ENCODE results near the gene DMGDH.

DMGDH gene

DNA sequence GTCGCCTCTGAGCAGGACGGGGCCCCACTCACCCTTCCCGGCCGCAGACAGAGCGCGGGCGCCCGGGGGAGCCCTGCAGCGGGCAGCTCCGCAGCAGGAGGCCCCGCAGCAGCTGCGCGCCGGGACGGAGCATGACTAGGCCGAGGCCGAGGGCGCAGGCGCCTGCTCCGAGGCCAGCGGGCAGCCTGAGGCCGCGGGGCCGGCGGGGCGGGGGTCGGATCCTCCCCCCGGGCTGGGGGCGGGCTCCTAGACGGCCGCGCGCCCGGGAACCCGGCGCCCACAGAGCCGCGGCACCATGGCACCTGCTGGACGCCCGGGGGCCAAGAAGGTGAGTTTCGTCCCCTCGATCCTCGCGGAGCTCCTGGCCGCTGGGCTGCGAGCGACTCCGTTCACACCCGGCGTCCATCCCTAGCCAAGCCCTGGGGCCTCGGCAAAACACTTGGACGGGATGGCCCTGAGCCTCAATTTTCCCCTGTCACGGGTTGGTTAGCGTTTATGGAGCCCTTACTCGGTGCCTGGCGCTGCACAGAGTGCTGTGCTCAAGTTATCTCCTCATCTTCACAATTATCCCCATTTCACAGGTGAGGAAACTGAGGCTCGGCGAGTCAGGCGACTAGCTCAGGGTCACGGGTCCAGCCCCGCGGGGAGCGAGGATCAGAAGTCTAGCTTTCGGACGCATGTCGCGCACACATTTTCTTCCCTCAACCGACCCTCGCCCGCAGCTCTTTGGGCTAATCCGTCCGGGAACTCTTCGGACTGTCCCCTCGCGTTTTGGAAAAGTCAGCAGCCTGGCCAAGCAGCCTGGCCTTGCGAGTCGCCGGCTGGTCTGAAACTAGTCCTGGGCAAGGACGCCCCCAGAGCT lies at the start of gene DMGDH, which contains the start of gene BHMT2:
Gene DMGDH (minus strand): TSS at position 187 of the 862 bp plus-strand sequence. CDS start 54 bp downstream, at position 133.
Gene BHMT2 (plus strand): TSS at position 280 of the 862 bp plus-strand sequence. CDS start 16 bp downstream, at position 296.
- no peak for DNase-seq

DNA sequence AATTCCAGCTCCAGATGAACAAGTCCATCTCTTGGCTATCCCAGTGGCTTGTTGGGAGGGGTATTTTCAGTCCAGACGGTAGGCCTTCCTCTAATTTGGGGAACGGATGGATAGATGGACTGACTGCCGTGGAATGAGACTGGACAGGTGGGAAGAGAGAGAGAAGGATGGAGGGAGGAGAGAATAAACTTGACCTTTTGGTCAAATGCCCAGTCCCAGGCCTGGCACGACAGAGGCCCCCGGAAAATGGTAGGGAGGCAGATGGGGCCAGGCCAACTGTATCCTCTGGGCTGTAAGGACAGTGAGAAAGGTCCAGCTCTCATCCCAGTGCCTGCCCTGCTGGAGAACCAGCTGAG lies 43.2 kb upstream of the DMGDH start:
- DNase-seq, result no peak

DNA sequence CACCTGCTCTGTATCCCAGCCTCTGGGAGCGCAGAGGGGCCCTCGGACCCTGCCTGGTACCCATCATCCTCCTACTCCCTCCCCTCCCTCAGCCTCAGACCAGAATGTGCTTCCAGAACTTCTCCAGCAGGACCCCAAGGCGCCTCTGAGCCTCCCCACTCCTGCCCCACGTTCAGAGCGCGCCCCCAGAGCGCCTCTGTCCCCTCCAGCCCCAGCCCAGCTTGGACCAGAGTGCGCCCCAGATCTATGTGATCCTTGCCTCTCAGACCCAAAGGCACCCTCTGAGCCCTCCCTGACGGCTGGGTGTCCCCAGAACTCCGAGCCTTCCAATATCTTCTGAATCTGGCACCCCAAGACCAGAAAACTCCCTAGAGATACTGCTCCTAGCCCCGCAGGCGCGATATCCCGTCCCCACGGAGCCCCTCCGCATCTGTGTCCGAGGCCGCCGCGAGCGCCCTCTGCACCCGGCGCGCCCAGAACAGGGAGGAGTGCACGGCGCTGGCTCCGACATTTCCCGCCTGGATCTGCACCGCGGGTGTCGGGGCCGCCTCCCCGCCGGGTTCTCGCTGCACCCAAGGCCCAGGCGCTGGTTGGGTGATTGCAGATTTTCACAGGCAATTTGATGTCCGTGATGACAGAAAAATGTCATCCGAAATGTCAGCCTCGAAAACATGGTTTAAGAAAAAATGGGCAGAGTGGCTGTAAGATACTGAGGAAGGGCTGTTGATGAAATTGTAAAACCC lies 42.7 kb upstream of the DMGDH start:
- DNase-seq, result no peak

DNA sequence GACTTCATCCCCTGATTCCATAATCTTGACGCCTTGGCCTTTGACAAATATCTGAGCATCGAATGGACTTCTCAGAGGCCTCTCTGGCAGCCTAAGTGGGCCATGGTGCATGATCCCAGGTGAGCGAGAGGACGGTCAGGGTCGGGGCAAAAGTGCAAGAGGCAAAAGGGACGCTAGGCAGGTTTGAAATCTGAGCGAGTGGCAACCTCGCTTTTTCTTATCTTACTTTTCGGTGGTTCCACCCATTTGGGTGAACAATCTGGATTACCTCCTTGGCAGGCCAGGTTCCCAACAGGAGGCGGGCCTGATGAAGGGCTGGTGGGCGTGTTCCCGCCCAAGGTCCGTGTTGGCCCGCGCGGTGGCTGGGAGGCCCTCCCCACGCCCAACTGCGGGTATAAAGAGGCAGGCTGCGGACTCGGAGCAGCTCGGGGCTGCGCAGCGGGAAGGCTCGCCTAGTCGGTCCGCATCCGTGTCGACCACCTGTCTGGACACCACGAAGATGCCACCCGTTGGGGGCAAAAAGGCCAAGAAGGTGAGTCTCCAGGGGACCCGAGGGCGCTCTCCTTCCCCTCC lies 42.0 kb upstream of the DMGDH start, which contains the start of gene BHMT:
Gene BHMT (plus strand): TSS at position 423 of the 573 bp plus-strand sequence. CDS start 77 bp downstream, at position 500.
- DNase-seq, result no peak

DNA sequence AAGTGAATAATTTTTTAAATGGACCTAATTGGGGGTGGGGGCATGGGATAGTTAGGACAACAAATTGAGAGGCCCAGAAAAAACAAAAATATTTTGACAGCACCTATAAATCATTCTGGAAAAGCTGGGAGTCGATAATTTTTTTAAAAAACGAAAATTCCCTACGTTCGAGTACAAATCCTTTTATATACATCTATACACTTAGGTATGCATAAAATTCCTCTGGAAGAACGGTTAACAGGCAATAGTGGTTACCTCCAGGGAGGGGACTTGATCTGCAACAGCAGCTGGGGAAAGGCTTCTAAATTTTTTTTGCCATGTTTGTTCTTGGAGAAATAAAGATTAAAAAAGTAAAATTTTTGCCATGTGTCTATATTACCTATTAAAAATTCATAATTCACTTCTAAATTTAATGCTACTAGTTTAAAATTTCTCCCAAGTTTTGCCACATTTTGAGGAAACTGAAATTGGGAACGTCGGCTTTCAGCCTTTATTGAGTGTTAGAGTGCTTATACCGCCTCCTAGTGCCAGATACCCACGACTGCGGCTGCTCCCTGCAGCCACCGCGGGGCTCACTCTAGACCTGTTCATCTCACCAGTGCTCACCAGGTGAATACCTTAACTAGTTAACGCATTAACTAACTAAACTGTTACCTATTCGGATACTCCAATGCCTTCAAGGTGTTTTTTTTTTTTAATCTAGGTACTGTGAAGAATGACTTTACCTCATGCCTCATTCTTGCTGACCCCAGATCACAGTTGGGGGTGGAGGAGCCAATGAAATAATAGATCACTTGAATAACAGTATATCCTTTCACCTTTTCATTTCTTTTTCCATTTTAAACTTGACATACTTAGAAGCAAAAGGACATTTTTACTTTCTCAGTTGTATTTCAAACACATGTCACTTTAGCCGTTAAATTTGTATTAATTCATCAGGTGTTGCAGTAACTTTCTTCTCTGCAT lies 40.3 kb upstream of the DMGDH start:
- no peak for DNase-seq

DNA sequence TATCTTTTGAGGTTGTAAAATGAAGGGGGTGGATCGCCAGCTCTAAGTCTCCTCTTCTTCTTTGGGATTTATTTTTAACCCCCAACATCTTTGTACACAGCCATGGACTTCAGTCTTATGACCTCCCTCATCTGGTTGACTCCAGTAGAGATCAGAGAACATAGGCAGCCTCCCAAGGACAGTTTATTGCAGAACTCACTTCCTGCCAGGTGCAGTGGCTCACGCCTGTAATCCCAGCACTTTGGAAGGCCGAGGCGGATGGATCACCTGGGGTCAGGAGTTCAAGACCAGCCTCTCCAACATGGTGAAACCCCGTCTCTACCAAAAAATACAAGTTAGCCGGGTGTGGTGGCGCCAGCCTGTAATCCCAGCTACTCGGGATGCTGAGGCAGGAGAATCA lies 39.3 kb upstream of the DMGDH start:
- no peak for DNase-seq

DNA sequence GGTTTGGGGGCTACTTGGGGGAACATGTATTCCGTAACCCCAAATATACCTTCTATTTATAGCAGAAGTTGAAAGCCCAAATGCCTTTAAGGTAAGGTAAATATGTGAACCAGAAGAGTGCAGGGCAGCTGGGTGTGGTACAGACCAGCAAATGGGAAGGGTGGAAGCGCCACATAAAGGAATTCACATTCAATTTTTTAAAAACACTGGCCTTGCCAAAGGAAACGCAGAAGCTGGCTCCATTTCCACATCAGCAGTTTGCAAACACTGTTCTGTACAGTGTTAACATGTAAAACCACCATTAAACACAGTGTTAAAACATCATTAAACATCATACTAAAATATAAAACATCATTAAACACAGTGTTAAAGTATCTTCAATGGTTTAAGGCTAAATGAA lies 38.6 kb upstream of the DMGDH start:
- DNase-seq, result no peak

DNA sequence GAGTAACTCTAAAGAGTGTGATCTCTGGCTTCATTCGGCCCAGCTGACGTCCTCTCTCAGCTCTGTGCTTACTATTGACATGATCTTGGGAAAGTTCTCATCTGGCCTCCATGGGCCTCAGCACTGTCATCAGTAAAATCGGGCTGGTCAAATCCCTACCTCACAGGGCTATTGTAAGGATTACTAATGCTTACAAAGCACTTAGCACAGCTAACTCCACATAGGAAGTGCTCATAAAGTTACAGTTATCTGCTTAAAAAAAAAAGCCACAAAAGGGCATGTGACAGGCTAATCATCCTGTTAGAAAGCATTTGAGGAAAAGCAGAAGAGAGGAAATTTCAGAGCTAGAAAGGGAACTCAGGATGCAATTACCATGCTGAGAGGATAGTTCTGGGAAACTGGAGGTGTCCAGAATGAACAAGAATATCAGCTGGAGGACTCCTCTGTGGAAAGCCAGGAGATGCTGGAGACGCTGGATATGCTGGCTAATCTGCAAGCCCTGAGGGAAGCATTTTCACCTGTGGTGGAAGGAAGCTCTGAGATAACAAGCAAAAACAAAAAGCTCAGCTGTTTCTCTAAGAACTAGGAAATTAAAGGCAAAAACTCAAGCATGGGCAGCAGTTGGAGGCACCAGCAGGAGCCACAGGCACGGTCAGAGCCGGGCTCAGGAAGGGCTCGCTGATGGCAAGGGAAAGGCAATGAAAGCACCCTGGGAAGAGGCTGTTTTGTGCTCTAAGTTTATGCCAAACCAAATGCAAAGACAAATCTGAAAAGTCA lies 37.7 kb upstream of the DMGDH start:
- no peak for DNase-seq

DNA sequence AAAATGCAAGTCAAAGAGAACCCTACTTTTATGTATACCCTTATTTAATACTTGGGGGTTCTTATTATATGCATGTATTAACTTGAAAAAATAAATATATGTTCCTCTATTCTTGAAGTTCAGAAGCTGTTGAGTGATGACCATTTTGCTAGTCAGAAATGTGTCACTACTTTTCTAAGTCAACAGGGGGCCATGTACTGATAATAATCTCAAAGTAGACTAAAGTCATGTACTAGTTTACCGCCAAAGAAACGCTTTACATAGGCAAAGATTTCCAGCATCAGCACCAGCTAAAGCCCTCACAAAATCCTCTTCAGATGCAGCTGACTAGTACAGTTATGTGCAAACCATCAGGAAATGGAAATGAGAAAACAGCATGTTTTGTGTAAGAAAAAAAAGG lies 36.4 kb upstream of the DMGDH start:
- no peak for DNase-seq

DNA sequence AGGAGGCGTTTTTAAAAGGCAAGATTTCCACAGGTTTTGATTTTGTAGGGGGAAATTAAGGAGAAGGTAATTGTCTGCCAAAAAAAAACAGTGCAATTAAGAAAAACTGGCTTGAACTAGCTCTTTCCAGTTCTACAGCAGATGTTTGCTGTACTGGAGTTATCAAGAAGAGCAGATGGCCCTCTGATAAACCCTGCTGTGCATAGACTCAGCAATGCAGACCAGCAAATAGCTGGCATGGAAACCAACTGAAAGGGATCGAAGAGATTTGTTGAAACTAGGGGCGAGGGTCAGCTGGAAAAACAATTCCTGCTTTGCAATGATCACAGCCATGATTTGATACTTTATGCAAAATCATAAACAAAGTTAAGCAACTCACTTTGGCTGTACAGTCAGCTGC lies 24.3 kb upstream of the DMGDH start:
- peak; percentile 12 for DNase-seq

DNA sequence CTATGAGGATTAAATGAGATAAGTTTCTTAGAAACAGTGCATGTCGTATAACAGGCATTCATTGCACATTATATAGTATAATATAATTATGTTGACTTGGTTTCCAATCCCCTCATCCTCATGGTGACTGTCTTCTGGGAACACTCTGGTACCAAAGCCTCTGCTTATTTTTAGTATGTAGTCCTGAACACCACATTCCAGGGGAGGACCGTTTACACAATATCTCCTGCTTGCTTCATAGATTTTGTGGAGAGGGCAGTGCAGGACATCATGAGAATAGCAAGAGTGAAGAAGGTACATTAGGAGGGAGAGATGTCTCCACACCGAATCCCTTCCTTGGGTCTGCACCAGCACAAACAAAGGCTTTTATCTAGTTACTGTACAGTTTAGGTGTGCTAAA lies 21.6 kb upstream of the DMGDH start:
- no peak for DNase-seq

DNA sequence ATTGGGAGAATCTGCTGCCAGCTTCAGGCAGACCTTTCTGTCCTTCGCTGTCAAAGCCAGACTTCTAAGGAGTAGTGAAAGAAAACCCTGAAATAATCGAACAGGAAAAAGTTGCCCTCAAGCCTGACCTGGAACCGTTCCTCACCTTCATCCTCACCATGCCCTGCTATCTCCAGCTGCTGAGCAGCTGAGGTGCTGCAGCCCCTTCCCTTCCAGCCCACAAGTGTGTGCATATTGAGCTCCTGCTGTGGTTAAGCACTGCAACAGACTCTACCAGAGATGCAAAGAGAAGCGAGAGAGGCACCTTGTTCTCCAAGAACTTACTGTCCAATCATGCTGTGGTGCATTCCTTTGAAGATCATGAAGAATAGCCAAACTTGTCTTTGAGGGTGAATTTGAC lies 19.0 kb upstream of the DMGDH start:
- DNase-seq, result no peak

DNA sequence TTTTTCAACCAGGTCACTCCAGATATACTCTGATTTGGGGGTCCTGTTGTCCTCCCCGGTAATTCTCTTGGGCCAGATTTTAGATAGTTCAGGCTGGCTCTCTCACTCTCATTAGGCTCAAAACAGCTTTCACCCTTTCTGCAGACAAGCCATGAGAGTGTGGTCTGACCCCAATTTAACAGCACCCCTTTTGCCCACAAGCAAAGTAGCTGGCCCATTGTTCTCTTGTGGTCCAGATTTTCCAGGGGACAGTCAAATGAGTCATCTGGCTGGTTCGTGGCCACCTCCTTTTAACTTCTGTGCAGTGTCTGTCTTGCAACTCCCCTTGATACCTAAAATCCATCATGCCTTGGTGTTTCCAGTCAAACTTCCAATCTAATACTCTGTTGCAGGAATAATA lies 16.6 kb upstream of the DMGDH start:
- no peak for DNase-seq

DNA sequence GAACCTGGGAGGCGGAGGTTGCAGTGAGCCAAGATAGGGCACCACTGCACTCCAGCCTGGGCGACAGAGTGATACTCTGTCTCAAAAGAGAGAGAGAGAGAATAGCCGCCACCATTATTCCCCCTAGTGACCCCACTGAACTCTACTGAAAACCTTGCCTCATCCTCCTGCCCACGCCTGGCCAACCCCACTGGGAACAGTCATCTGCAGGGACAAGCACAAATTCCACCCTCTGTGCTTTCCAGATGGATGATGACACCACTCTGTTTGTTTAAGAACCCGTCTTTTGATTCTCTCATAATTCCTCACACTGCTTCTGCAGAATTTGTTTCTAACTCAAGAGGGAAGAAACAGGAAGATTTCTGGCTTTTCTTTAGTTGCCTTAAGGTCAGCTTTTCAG lies 12.3 kb upstream of the DMGDH start:
- DNase-seq, result no peak

DNA sequence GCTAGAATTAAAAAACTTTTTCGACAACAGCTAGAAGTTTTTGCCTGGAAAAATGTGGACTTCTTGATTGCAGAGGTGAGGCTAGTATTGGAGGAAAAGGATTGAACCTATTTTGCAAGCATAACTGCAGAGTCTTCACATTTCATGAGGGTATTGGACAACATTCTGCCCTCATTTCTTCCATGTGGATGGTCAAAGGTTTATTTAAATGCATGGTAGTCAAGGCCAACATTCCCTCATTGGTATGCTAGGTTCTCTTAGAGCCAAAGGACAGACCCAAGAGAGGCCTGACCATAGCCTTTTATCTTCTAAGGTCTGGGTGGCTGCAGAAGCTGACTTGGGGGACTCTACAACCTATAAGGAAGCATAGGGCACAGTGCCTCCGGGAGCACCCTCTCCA lies 11.3 kb upstream of the DMGDH start:
- no peak for DNase-seq

DNA sequence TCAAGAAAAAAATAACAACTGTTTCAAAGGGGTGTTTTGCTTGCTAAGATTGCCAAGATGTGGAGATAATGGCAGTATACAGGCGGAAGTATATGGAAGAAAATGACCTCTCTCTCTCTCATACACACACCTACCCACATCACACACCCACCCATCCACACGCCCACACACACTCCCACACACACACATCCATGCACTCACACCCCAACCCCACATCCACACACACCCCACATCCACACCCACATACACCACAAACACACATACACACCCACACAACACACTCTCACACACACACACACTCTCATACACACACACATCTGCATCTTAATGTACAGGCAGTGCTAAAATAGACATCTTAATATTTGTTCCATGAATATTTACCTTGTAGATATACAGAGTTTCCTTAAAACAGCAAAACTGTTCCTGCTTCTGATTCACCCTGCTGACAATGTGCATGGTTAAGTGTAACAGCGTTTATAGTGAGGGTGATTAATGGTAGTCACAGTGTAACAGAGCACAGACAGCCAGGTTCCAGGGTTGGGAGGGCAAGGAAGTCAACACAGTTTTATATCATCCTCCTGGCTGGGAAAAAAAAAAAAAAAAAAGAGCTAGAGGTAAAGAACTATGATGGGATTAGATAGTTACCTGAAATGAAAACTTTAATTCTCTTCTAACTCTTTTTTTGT lies 8.3 kb upstream of the DMGDH start:
- DNase-seq, result no peak

DNA sequence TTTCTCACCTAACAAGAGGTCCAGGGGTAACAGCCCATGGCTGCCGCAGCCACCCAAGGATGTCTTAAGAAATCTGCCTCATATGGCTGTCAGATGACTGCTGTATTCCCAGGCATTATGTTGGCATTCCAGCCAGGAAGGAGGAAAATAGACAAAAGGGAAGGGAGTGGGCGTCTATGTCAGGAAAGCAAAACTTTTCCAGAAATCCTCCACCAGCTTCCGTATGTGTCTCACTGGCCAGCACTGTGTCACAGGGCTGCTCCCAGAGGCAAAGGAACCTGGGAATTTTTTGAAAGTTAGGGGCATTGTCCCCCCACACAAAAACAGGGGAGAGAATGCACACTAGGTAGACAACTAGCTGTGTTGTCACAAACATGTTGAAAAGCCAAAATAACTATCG lies 7.3 kb upstream of the DMGDH start:
- no peak for DNase-seq

DNA sequence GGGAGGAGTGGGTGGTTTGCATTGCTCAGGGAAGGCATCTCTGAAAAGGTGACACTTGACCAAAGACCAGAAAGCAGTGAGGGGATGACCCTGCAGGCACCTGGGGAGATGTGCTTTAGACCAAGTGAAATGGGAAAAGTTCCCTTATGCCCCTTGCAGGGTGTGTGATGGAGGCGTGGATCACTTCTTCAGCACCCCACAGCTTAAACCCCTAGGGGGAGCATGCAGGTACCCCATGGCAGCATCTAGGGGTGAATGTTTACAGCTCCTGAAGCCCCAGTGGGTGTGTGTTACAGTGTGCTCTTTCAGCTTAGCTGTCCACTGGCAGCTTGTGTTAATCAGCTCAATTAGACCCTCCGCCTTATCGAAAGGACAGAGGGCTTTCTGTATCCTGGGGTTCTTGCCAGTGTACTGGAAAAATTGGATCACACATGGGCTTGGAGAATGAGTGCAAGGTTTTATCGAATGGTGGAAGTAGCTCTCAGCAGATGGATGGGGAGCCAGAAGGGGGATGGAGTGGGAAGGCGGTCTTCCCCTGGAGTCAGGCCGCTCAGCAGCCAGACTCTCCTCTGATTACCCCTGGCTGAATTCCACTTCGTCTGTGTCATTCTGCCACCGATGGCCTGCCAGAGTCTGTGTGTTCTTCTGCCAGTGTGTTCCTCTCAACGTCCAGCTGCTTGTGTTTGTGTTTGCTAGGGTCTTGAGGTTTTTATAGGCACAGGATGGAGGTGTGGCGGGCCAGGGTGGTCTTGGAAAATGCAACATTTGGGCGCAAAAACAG lies 6.4 kb upstream of the DMGDH start:
- no peak for DNase-seq

DNA sequence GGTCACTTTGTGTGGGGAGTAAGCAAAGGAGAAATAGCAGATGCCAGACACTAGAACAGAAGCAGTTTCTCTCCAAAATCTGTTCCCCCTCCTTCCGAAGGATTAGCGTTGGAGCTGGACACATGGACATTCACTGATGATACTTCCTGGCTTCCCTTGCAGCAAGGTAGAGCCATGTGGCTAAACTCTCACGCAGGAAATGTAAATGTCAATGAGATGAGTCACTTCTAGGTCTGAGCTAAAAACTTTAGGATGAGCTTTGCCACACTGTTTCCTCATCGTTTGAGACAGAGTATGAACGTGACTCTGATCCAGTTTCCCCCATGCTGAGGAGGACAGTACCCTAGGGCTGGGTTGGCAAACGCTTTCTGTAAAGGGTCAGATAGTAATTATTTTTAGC lies 5.2 kb upstream of the DMGDH start:
- DNase-seq, result no peak

DNA sequence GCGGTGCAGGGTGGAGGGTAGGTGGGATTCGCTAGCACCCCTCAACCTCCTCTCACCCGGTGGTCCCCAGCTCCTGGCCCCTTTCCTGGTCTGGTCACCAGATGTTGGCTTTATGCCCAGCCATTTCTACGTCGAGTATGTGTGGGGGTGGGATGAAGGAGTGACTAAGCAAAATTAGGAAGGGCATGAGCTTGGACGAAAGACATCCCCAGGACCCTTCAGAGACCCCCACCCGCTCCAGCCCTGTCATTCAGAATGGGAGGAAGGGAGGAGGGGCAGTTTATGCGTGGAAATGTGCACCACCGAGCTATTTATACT lies 835 bp upstream of the DMGDH start:
- no peak for DNase-seq

DNA sequence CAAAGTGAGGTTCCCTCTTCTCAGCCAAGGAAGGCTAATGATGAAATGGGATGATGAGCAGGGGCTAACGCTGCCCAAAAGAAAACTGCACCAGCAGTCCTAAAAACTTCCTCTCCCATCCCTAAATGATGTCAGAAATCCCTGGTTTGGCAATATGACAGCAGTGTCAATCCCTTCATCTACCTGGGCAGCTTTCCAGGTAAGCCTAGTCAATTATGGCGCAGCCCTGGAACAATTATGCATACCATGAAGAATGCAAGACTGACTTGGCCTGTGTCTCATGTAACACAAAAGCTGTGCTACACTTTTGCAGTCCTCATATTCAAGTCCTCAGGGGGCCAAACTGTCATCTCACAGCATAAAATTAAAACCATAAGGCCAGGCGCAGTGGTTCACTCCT lies 7.0 kb downstream of the DMGDH start:
- DNase-seq, result no peak
